Mucosa of descending colon (tissue), 3 donors: Measurements from ENCODE around the gene ZBTB42. TPM values are rescaled to one million over a fixed set of nuclear protein-coding genes. Genes with fewer than 3 reads are reported as not detected.
"Not testable (repeated sequence)": the region's sequence is repeated elsewhere in the genome, so short reads cannot be mapped to it uniquely, and the experiment has no call there.

Experiments
- ATAC-seq: fragments of 200-7000 bp; cut with Tn5 transposase; one replicate; pipeline ENCODE4 v1.9.1; 2020; ENCODE audit warnings: mild to moderate bottlenecking, moderate library complexity
- DNase-seq, 3 donors: peaks; one replicate each; pipeline ENCODE4 v3.0.0-alpha.2; 2020
- H3K36me3 ChIP-seq: fragments of 200-600 bp; one replicate; pipeline ENCODE4 v1.8.0; 2021; ENCODE audit warnings: low read depth, mild to moderate bottlenecking
- H3K4me1 ChIP-seq: fragments of 200-600 bp; one replicate; pipeline ENCODE4 v1.8.0; 2021; ENCODE audit warnings: low read depth, mild to moderate bottlenecking
- H3K4me3 ChIP-seq: fragments of 200-600 bp; one replicate; pipeline ENCODE4 v1.8.0; 2021; ENCODE audit warnings: mild to moderate bottlenecking
- H3K9me3 ChIP-seq: fragments of 200-600 bp; one replicate; pipeline ENCODE4 v1.8.0; 2021; ENCODE audit warnings: mild to moderate bottlenecking
- CTCF ChIP-seq: fragments of 200-600 bp; IDR thresholded peaks from one replicate; pipeline ENCODE4 v1.8.0; 2022; ENCODE audit warnings: antibody characterized with exemption, mild to moderate bottlenecking
- intact Hi-C, 2 donors: fragments of 100-400 bp; cut with DNase I in 1 of 2; cut with micrococcal nuclease in 1 of 2; formaldehyde crosslinking; loops; one replicate each; pipeline versions ENCODE4 v1.11.0 to v1.11.1; 2022; cut with DNase I, micrococcal nuclease
- total RNA-seq, 3 donors: library from RNA; stranded (reverse); fragmentation: NEBNext Ultra II Directional in 2 of 3; extraction: Animal tissue kit (Norgen Biotek cat#: 25700) in 2 of 3; gene quantifications; one replicate each; pipeline versions ENCODE4 v1.2.1 to v1.2.4, GENCODE V29; 2021 to 2023
- donor health status: DM: no; HTN: no; CAD: no; lungs with moderate emphysema.
- donor health status: DM: no; HTN: no; CAD: no.
- donor health status: DM: no; HTN: yes; CAD: no.

ZBTB42 gene
- total RNA-seq, 3 donors from 2014 or later, result 6.5 to 10.6 (median 7.8) TPM

- Histone ChIP-seq H3K4me1 (peaks cover 18% of the 10 kb centered on the region), H3K36me3 (no peaks in the 10 kb centered on the region), H3K4me3 (no peak overlapping the region), H3K9me3 (no peaks in the 10 kb centered on the region)
- peak; percentile 92 to 97 (median 96) for DNase-seq
- peak; percentile 80 for TF ChIP-seq CTCF
- ATAC-seq, result peak; percentile 96
- intact Hi-C loops, result loop anchor here (5.0 to 10.0 kb wide), 2 partner anchors 59 to 62 kb away; no protein-coding TSS in a partner anchor
These were observed 25.4 kb downstream of the ZBTB42 start for GRCh38 chr14:104826189-104826860.

DNA sequence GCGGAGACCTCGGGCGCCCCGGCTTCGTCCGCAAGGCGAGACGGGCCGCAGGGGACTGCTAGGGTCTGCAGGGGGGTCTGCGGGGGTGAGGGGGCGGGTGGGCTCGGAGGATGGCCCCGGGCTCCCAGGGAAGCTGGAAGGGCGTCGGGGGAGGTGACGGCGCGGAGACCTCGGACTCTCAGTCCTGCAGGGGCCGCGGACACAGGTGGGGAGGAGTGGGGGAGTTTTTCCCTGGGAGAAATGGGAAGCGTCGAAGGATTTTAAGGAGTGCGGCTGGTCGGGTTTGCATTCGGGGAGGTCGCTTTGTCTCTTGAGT lies 25.9 kb downstream of the ZBTB42 start:
- Histone ChIP-seq H3K36me3 (no peaks in the 10 kb centered on the region), H3K9me3 (no peaks in the 10 kb centered on the region), H3K4me1 (peaks cover 18% of the 10 kb centered on the region), H3K4me3 (no peak overlapping the region)
- ATAC-seq, result no peak
- no peak for TF ChIP-seq CTCF
- DNase-seq, result no peak
- intact Hi-C loops, result loop anchor here (5.0 to 10.0 kb wide), 2 partner anchors 60 to 62 kb away; no protein-coding TSS in a partner anchor

- DNase-seq, result peak; percentile 51 to 69 (median 63)
- intact Hi-C loops, result loop anchor here (5.0 to 10.0 kb wide), 2 partner anchors 60 to 63 kb away; no protein-coding TSS in a partner anchor
These were observed 26.5 kb downstream of the ZBTB42 start for GRCh38 chr14:104827177-104828055.

GRCh38 chr14:104830781-104831180 lies 29.9 kb downstream of the ZBTB42 start:
- TF ChIP-seq CTCF, result no peak
- ATAC-seq (no peak), DNase-seq (no peak)
- H3K9me3 ChIP-seq, result no peaks in the 10 kb centered on the region
- intact Hi-C loops, result no loop called here
- H3K36me3 ChIP-seq, result no peaks in the 10 kb centered on the region
- peaks cover 15% of the 10 kb centered on the region for H3K4me1 ChIP-seq
- H3K4me3 ChIP-seq, result no peak overlapping the region

More at GRCh38 chr14:104827177-104828055, 26.5 kb downstream of the ZBTB42 start:
- H3K36me3 ChIP-seq, result no peaks in the 10 kb centered on the region
- TF ChIP-seq CTCF, result peak; percentile 33
- H3K9me3 ChIP-seq, result no peaks in the 10 kb centered on the region
- no peak overlapping the region for H3K4me3 ChIP-seq
- peak; percentile 62 for ATAC-seq
- H3K4me1 ChIP-seq, result peaks cover 18% of the 10 kb centered on the region

GRCh38 chr14:104836171-104836935 lies 35.5 kb downstream of the ZBTB42 start:
- H3K4me1 ChIP-seq, H3K36me3 ChIP-seq, H3K4me3 ChIP-seq, H3K9me3 ChIP-seq, ATAC-seq, intact Hi-C loops: not testable (repeated sequence)
- peak in 1 of 3 donors; percentile 5 for DNase-seq
